H1 (cell line): ENCODE measurements around the gene TEX29. TPM values are rescaled to one million over a fixed set of nuclear protein-coding genes. Genes with fewer than 3 reads are reported as not detected.

Experiments
- BCL11A ChIP-seq, 2 experiments: IDR thresholded peaks; one replicate each; pipeline ENCODE4 v1.6.1; 2011; ENCODE audit warnings: low read depth in 2 of 2, low read length in 2 of 2, mild to moderate bottlenecking in 2 of 2
- BRCA1 ChIP-seq: IDR thresholded peaks from 2 replicates; pipeline ENCODE4 v1.6.1; 2012; ENCODE audit warnings: low read depth, low read length, improper control_type of control experiment
- CHD7 ChIP-seq: fragments of 300-600 bp; sonication (generic); IDR thresholded peaks from 2 replicates; pipeline ENCODE4 v1.7.1; 2012; ENCODE audit warnings: low read length, moderate library complexity, mild to moderate bottlenecking, inconsistent platforms; ENCODE audit not compliant: insufficient replicate concordance
- HDAC2 ChIP-seq, 2 experiments: fragments of 300-600 bp in 1 of 2; sonication (generic) in 1 of 2; IDR thresholded peaks; 2 replicates each; pipeline ENCODE4 v1.6.1; 2011 to 2012; ENCODE audit warnings: low read depth in 2 of 2, low read length in 2 of 2, mild to moderate bottlenecking in 2 of 2, moderate library complexity in 2 of 2, borderline replicate concordance in 1 of 2, inconsistent platforms in 1 of 2
- JUN ChIP-seq: IDR thresholded peaks from 2 replicates; pipeline ENCODE4 v1.6.1; 2011; ENCODE audit warnings: low read depth, mild to moderate bottlenecking, improper control_type of control experiment, low read length
- MAX ChIP-seq: IDR thresholded peaks from 2 replicates; pipeline ENCODE4 v1.6.1; 2012; ENCODE audit warnings: inconsistent platforms
- RBBP5 ChIP-seq: IDR thresholded peaks from 2 replicates; pipeline ENCODE4 v1.7.1; 2012; ENCODE audit warnings: low read depth, mild to moderate bottlenecking, inconsistent platforms, low read length, moderate library complexity, borderline replicate concordance
- RFX5 ChIP-seq: IDR thresholded peaks from 2 replicates; pipeline ENCODE4 v1.6.1; 2011; ENCODE audit warnings: low read depth, low read length, improper control_type of control experiment, borderline replicate concordance
- polyA plus RNA-seq, 7 experiments: library from polyadenylated mRNA; depleted of rRNA in 3 of 7; stranded (reverse) in 5 of 7; unstranded in 2 of 7; fragments of >200 nt in 5 of 7; fragments of 200-250 nt in 2 of 7; gene quantifications; 1 replicate in 5 of 7; 2 replicates in 1 of 7; 4 replicates in 1 of 7; pipeline versions ENCODE4 v1.2.1 to v1.2.3, GENCODE V29; 2011 to 2013; ENCODE audit warnings: missing spikeins in 2 of 7, mixed read lengths in 2 of 7
- total RNA-seq: library from RNA; stranded (reverse); fragmentation: NEBNext Ultra II Directional; extraction: Animal tissue kit (Norgen Biotek cat#: 25700); gene quantifications from 2 replicates; pipeline ENCODE4 v1.2.1, GENCODE V29; 2021

The TEX29 gene
- total and polyA plus RNA-seq, 2 of the 8 experiments (the other 6 are each of a cell fraction or from before 2014, with no cell fraction given): 0.08 TPM; not detected in 1

- TF ChIP-seq CHD7 (no peak), MAX (no peak), JUN (no peak), BRCA1 (no peak), RFX5 (no peak), HDAC2 (IDR thresholded peaks at IDR 0.05; ENCODE audit: borderline replicate concordance in 1 of 2, low read depth in 2 of 2, low read length in 2 of 2) (no peak), BCL11A (IDR thresholded peaks at IDR 0.05; ENCODE audit: low read depth in 2 of 2, low read length in 2 of 2) (no peak), RBBP5 (no peak)
- TF ChIP-seq, all 59 proteins: peak for 0
These were observed 6.5 kb upstream of the TEX29 start (continued) for GRCh38 chr13:111313911-111314425.
